Karpas-422 (cell line): ENCODE data around the gene PEAK3. TPM values are rescaled to one million over a fixed set of nuclear protein-coding genes. Genes with fewer than 3 reads are reported as not detected.

Experiments used
- DNase-seq: peaks from one replicate; pipeline ENCODE4 v3.0.0-alpha.2; 2015
- H2AFZ ChIP-seq: fragments of 200-600 bp; sonication (generic); 2 replicates; pipeline ENCODE4 v1.6.1; 2014; ENCODE audit warnings: antibody characterized with exemption, low read length, mixed read lengths
- H3K27ac ChIP-seq: fragments of 200-600 bp; sonication (generic); 2 replicates; pipeline ENCODE4 v1.5.1; 2014; ENCODE audit warnings: mild to moderate bottlenecking, low read length, moderate library complexity
- H3K27me3 ChIP-seq: fragments of 200-600 bp; sonication (generic); 2 replicates; pipeline ENCODE4 v1.6.1; 2014; ENCODE audit warnings: low read length, mixed read lengths
- H3K36me3 ChIP-seq: fragments of 200-600 bp; sonication (generic); 2 replicates; pipeline ENCODE4 v1.6.1; 2014; ENCODE audit warnings: low read length, mixed read lengths; ENCODE audit not compliant: insufficient read depth
- H3K4me1 ChIP-seq: fragments of 200-600 bp; sonication (generic); 2 replicates; pipeline ENCODE4 v1.6.1; 2014; ENCODE audit warnings: mild to moderate bottlenecking, low read length, mixed read lengths
- H3K4me2 ChIP-seq: fragments of 200-600 bp; sonication (generic); 2 replicates; pipeline ENCODE4 v1.6.1; 2014; ENCODE audit warnings: low read length, low read depth, mild to moderate bottlenecking; ENCODE audit not compliant: poor library complexity, severe bottlenecking
- H3K4me3 ChIP-seq: fragments of 200-600 bp; sonication (generic); 2 replicates; pipeline ENCODE4 v1.5.1; 2014; ENCODE audit warnings: mild to moderate bottlenecking, antibody characterized with exemption, low read length, mixed read lengths
- H3K79me2 ChIP-seq: fragments of 200-600 bp; sonication (generic); 2 replicates; pipeline ENCODE4 v1.6.1; 2014; ENCODE audit warnings: mild to moderate bottlenecking, low read length, mixed read lengths
- H3K9ac ChIP-seq: fragments of 200-600 bp; sonication (generic); 2 replicates; pipeline ENCODE4 v1.6.0; 2014; ENCODE audit warnings: low read length
- H3K9me2 ChIP-seq: fragments of 200-600 bp; sonication (generic), shearing (Covaris generic); replicated peaks from 2 replicates; pipeline ENCODE4 v1.6.0; 2014; ENCODE audit warnings: mild to moderate bottlenecking, low read length, moderate library complexity; ENCODE audit not compliant: insufficient read depth
- H3K9me3 ChIP-seq: fragments of 300-700, 200-600 bp; sonication (generic); 2 replicates; pipeline ENCODE4 v1.6.1; 2014; ENCODE audit warnings: low read length, mixed read lengths
- H4K20me1 ChIP-seq: fragments of 200-600 bp; sonication (generic); 2 replicates; pipeline ENCODE4 v1.6.1; 2014; ENCODE audit warnings: mild to moderate bottlenecking, antibody characterized with exemption, low read length, low read depth; ENCODE audit not compliant: insufficient read depth
- total RNA-seq: library from RNA; depleted of rRNA; stranded (reverse); fragments of >200 nt; shearing (Covaris generic); gene quantifications from 2 replicates; pipeline ENCODE4 v1.2.3, GENCODE V29; 2014; ENCODE audit warnings: low replicate concordance

The PEAK3 gene
- total RNA-seq, 1 experiment from 2014 or later, result not detected

- no peak overlapping the region for H3K4me3 ChIP-seq
- H3K4me1 ChIP-seq, result peaks cover 13% of the 10 kb centered on the region; the same call in 1 of the 2 replicates
- no peak overlapping the region for H3K4me2 ChIP-seq
- H3K9ac ChIP-seq, result no peak overlapping the region
- H4K20me1 ChIP-seq, result peaks cover 4% of the 10 kb centered on the region; the same call in 1 of the 2 replicates
- no peaks in the 10 kb centered on the region for H3K79me2 ChIP-seq
- no peaks in the 10 kb centered on the region for H3K9me2 ChIP-seq
- H3K36me3 ChIP-seq, result no peaks in the 10 kb centered on the region
- no peak for DNase-seq
- no peak overlapping the region for H2AFZ ChIP-seq
- H3K27me3 ChIP-seq, result no peaks in the 10 kb centered on the region
- H3K27ac ChIP-seq, result no peak overlapping the region
- H3K9me3 ChIP-seq, result peaks cover 6% of the 10 kb centered on the region
Observed at GRCh38 chr19:2320049-2320448, 38.1 kb upstream of the PEAK3 start.

GRCh38 chr19:2319551-2319950 is 37.6 kb upstream of the PEAK3 start:
- no peak overlapping the region for H3K4me3 ChIP-seq
- H3K4me2 ChIP-seq, result no peak overlapping the region
- peaks cover 13% of the 10 kb centered on the region; the same call in 1 of the 2 replicates for H3K4me1 ChIP-seq
- H3K36me3 ChIP-seq, result no peaks in the 10 kb centered on the region
- H3K79me2 ChIP-seq, result no peaks in the 10 kb centered on the region
- peaks cover 11% of the 10 kb centered on the region for H3K9me3 ChIP-seq
- H3K9ac ChIP-seq, result no peak overlapping the region
- peaks cover 4% of the 10 kb centered on the region; the same call in 1 of the 2 replicates for H4K20me1 ChIP-seq
- H3K9me2 ChIP-seq, result no peaks in the 10 kb centered on the region
- H3K27ac ChIP-seq, result no peak overlapping the region
- no peak for DNase-seq
- H2AFZ ChIP-seq, result no peak overlapping the region
- H3K27me3 ChIP-seq, result no peaks in the 10 kb centered on the region

DNA sequence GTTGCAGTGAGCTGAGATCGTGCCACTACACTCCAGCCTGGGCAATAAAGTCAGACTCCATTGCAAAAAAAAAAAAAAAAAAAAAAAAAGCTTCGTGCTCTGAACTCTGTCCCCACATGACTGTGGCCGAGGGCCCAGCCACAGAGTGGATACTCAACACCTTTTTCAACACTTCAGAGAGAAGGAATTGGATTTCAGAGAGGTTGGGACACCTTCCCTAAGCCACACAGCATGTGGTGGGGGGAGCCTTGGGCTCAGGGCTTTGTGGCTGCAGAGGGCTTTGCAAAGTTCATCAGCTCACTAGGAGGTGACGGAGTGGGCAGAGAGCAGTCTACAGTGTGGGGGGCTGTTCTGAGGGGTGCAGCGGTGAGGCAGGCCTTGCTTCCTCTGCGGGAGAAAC is 36.9 kb upstream of the PEAK3 start:
- H3K27ac ChIP-seq, result no peak overlapping the region
- H3K4me2 ChIP-seq, result no peak overlapping the region
- no peaks in the 10 kb centered on the region for H3K27me3 ChIP-seq
- H3K9ac ChIP-seq, result no peak overlapping the region
- H3K9me3 ChIP-seq, result peaks cover 11% of the 10 kb centered on the region
- H2AFZ ChIP-seq, result no peak overlapping the region
- no peaks in the 10 kb centered on the region for H3K79me2 ChIP-seq
- peaks cover 13% of the 10 kb centered on the region; the same call in 1 of the 2 replicates for H3K4me1 ChIP-seq
- H3K4me3 ChIP-seq, result no peak overlapping the region
- no peaks in the 10 kb centered on the region for H3K9me2 ChIP-seq
- no peak for DNase-seq
- H4K20me1 ChIP-seq, result peaks cover 4% of the 10 kb centered on the region; the same call in 1 of the 2 replicates
- no peaks in the 10 kb centered on the region for H3K36me3 ChIP-seq

- Histone ChIP-seq H4K20me1 (peaks cover 4% of the 10 kb centered on the region; the same call in 1 of the 2 replicates), H3K4me2 (no peak overlapping the region), H3K36me3 (no peaks in the 10 kb centered on the region), H3K9me2 (no peaks in the 10 kb centered on the region), H3K27ac (no peak overlapping the region), H3K4me3 (no peak overlapping the region), H3K4me1 (peaks cover 13% of the 10 kb centered on the region; the same call in 1 of the 2 replicates), H2AFZ (no peak overlapping the region), H3K79me2 (no peaks in the 10 kb centered on the region), H3K27me3 (no peaks in the 10 kb centered on the region), H3K9me3 (peaks cover 11% of the 10 kb centered on the region), H3K9ac (no peak overlapping the region)
- no peak for DNase-seq
Observed at GRCh38 chr19:2317756-2318155, 35.8 kb upstream of the PEAK3 start.

DNA sequence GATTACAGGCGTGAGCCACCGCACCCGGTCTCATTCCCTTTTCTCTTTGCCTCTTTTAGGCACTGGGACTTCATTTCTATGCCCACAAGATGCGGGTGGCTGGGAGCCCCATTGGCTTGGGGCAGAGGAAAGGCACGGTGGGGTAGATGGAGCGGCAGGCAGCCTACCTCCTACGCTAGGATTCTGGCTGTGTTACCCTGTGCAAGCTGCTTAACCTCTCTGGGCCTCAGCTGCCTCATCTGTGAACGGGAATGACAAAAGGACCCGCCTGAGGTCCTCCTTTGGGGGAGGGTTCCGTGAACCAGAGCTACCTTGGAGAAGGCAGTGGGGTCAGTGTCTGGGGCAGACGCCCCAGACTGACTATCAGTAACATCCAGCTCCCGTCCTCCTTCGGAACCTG is 35.3 kb upstream of the PEAK3 start:
- no peak for DNase-seq
- Histone ChIP-seq H4K20me1 (peaks cover 4% of the 10 kb centered on the region; the same call in 1 of the 2 replicates), H3K27me3 (no peaks in the 10 kb centered on the region), H2AFZ (no peak overlapping the region), H3K4me1 (peaks cover 13% of the 10 kb centered on the region; the same call in 1 of the 2 replicates), H3K9me3 (peaks cover 11% of the 10 kb centered on the region), H3K9ac (no peak overlapping the region), H3K27ac (no peak overlapping the region), H3K4me2 (no peak overlapping the region), H3K79me2 (no peaks in the 10 kb centered on the region), H3K36me3 (no peaks in the 10 kb centered on the region), H3K4me3 (no peak overlapping the region), H3K9me2 (no peaks in the 10 kb centered on the region)

DNA sequence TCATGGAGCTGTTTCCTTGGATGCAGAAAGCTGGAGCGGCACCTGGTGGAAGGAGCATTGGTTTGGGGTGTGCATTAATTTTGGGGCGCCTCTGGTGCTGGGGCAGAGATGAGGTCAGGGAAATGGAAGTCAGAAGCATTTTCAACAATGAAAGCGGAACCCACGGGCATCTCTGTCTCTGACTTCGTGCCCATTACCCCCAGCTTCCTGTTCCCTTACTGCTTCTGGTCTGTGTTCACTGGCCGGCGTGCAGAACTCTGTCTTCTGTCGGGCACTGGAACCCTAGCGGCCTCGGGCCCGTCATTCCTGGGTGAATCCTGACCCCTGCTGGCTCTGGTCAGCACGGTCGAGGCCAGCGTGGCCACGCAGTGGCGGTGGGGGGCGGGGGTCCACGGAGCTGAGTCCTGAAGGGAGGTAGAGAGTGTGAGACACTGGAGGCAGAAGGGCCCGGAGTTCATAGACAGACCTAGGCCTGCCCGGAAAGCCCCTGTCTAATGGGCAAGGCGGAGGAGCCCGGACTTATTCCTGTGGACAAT is 33.9 kb upstream of the PEAK3 start:
- Histone ChIP-seq H3K27ac (no peak overlapping the region), H3K27me3 (no peaks in the 10 kb centered on the region), H2AFZ (no peak overlapping the region), H3K79me2 (no peaks in the 10 kb centered on the region), H3K4me3 (no peak overlapping the region), H3K9me2 (no peaks in the 10 kb centered on the region), H4K20me1 (no peaks in the 10 kb centered on the region; the same call in 1 of the 2 replicates), H3K9me3 (peaks cover 11% of the 10 kb centered on the region), H3K36me3 (no peaks in the 10 kb centered on the region), H3K4me1 (peaks cover 13% of the 10 kb centered on the region; the same call in 1 of the 2 replicates), H3K9ac (no peak overlapping the region), H3K4me2 (no peak overlapping the region)
- peak; percentile 66 for DNase-seq

GRCh38 chr19:2315121-2315817 is 33.3 kb upstream of the PEAK3 start:
- Histone ChIP-seq H3K4me1 (peaks cover 13% of the 10 kb centered on the region; the same call in 1 of the 2 replicates), H3K9me3 (peaks cover 11% of the 10 kb centered on the region), H3K79me2 (no peaks in the 10 kb centered on the region), H3K9me2 (no peaks in the 10 kb centered on the region), H3K9ac (no peak overlapping the region), H3K36me3 (no peaks in the 10 kb centered on the region), H2AFZ (no peak overlapping the region), H3K4me2 (no peak overlapping the region), H4K20me1 (no peaks in the 10 kb centered on the region; the same call in 1 of the 2 replicates), H3K27ac (no peak overlapping the region), H3K4me3 (no peak overlapping the region), H3K27me3 (no peaks in the 10 kb centered on the region)
- no peak for DNase-seq

DNA sequence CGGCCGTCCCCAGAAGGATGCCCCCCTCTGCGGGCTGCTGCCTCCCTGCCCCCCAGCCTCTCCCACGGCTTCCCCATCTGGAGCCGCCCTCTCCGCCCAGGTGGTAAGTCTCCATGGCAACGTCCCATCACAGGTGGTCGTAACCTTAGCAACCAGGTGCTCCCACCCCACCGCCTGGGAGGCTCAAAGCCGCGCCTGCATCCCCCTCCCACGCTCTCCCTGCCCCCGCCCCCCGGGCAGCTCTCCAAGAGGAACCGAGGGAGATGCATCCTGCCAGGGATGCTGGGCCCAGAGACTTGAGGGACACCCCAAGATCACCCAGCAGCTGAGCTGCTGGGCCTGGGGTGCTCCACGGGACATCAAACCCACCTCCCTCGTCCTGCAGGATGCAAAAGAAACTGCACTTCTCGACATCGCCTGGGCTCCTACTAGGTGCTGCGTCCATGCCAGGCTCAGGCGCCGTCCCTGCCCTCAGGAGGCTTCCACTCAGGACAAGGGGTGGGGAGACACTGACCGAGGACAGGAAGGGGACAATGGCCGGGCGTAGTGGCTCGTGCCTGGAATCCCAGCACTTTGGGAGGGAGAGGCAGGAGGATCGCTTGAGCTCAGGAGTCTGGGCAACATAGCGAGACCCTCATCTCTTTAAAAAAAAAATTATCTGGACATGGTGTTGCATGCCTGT is 31.0 kb upstream of the PEAK3 start:
- Histone ChIP-seq H3K36me3 (no peaks in the 10 kb centered on the region), H3K27me3 (no peaks in the 10 kb centered on the region)

More for the DNA sequence above, 31.0 kb upstream of the PEAK3 start:
- no peak for DNase-seq
- H3K9me2 ChIP-seq, result no peaks in the 10 kb centered on the region
- H2AFZ ChIP-seq, result no peak overlapping the region
- no peak overlapping the region for H3K4me2 ChIP-seq
- H3K79me2 ChIP-seq, result no peaks in the 10 kb centered on the region
- H3K9me3 ChIP-seq, result peaks cover 11% of the 10 kb centered on the region
- no peak overlapping the region for H3K9ac ChIP-seq
- no peak overlapping the region for H3K27ac ChIP-seq
- H3K4me3 ChIP-seq, result no peak overlapping the region
- no peaks in the 10 kb centered on the region for H3K4me1 ChIP-seq
- no peaks in the 10 kb centered on the region for H4K20me1 ChIP-seq
